Measurements from ENCODE around the gene BEAN1. TPM values are rescaled to one million over a fixed set of nuclear protein-coding genes. Genes with fewer than 3 reads are reported as not detected.
"Not testable (repeated sequence)": the region's sequence is repeated elsewhere in the genome, so short reads cannot be mapped to it uniquely, and the experiment has no call there.

The BEAN1 gene
- total RNA-seq, 1 experiment from 2014 or later, result 0.61 TPM

DNA sequence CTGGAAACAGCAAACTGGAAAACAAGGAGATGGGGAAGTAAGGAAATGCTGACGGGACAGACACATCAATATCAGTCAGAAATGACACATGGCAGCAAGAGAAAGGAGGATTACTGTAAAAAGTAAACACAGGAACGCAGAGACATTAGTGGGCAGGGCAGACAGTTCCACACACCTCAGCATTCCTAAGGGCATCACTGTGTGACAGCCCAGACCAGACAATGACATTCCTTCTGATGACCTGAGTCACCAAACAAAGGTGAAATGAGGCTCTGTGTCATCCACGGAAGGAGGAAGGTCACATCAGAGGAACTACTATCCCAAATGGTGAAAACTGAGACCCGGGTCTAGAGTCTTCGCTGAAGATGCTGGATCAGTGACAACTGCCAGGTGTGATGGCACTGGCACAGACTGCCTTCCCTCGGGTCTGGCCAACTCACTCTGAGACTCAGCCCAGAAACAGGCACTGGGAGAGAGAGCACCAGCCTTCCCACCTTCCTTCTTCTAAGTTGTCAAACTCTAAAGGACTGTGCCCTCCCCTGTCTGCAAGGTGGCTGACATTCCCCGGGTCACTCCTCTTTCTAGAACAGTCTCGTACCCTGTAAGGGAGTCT, 86.1 kb downstream of the BEAN1 start:
- H3K4me3 ChIP-seq (replicated peaks in 1 of 2; ENCODE audit: low read depth in 1 of 2, low read length in 2 of 2), result no peak overlapping the region
- DNase-seq (ENCODE audit: low read depth, low spot score) (no peak), ATAC-seq (no peak)
- no peak overlapping the region for H3K27ac ChIP-seq (ENCODE audit: low read depth, low read length)
- H3K36me3 ChIP-seq (ENCODE audit: control insufficient read depth in 1 of 2, insufficient read depth in 2 of 2, low read length in 2 of 2), result no peaks in the 10 kb centered on the region
- POLR2A ChIA-PET, result no interaction called here
- no peak overlapping the region for H3K9ac ChIP-seq (ENCODE audit: low read length)
- RAD21 ChIA-PET (ENCODE audit: low non-redundant PET in 1 of 2, low total read pairs in 2 of 2, uncharacterized antibody in 2 of 2, unreplicated experiment in 2 of 2), result no interaction called here
- H4K20me1 ChIP-seq (ENCODE audit: insufficient read depth), result no peaks in the 10 kb centered on the region; the same call in 1 of the 2 replicates
- CTCF ChIA-PET, result no interaction called here
- TF ChIP-seq SP1 (IDR thresholded peaks at IDR 0.05; ENCODE audit: low read depth), result no peak
- no peak for TF ChIP-seq POLR2AphosphoS5 (IDR thresholded peaks at IDR 0.05; ENCODE audit: low read depth, low read length)
- no peak for TF ChIP-seq ELF1 (IDR thresholded peaks at IDR 0.05; ENCODE audit: borderline replicate concordance, low read depth)
- TF ChIP-seq, protein P1, sequence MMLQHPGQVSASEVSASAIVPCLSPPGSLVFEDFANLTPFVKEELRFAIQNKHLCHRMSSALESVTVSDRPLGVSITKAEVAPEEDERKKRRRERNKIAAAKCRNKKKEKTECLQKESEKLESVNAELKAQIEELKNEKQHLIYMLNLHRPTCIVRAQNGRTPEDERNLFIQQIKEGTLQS (IDR thresholded peaks at IDR 0.05), result no peak
- TF ChIP-seq EZH2 (IDR thresholded peaks at IDR 0.05), result no peak
- no peak for TF ChIP-seq CBX3 (IDR thresholded peaks at IDR 0.05; ENCODE audit: low read depth)
- no peak for TF ChIP-seq CEBPB (IDR thresholded peaks at IDR 0.05; ENCODE audit: low read depth)
- TF ChIP-seq SIN3A (IDR thresholded peaks at IDR 0.05; ENCODE audit: low read depth), result no peak
- TF ChIP-seq JUND (IDR thresholded peaks at IDR 0.05), result no peak
- H2AFZ ChIP-seq (ENCODE audit: low read depth, low read length, poor library complexity, severe bottlenecking), result no peak overlapping the region
- BruUV-seq (replicated peaks), result no TSS peak
- H3K9me3 ChIP-seq (ENCODE audit: control insufficient read depth in 1 of 2, insufficient read depth in 1 of 2, low read depth in 1 of 2, low read length in 2 of 2), result no peaks in the 10 kb centered on the region
- no peaks in the 10 kb centered on the region for H3K27me3 ChIP-seq (ENCODE audit: insufficient read depth, low read length)
- H3K4me1 ChIP-seq (ENCODE audit: control insufficient read depth in 1 of 2, insufficient read depth in 2 of 2, low read length in 2 of 2), result peaks cover 57 to 73% of the 10 kb centered on the region in 2 experiments
- no peaks in the 10 kb centered on the region for H3K79me2 ChIP-seq (ENCODE audit: insufficient read depth, low read length)
- intact Hi-C loops (cut with micrococcal nuclease), result no loop called here
- peak overlapping the region; percentile 80 for H3K4me2 ChIP-seq (ENCODE audit: low read length)
- no peaks in the 10 kb centered on the region for H3K9me2 ChIP-seq (ENCODE audit: insufficient read depth)

- H3K27me3 ChIP-seq (ENCODE audit: insufficient read depth, low read length); H3K36me3 ChIP-seq (ENCODE audit: control insufficient read depth in 1 of 2, insufficient read depth in 2 of 2, low read length in 2 of 2); H3K4me3 ChIP-seq (replicated peaks in 1 of 2; ENCODE audit: low read depth in 1 of 2, low read length in 2 of 2); ATAC-seq; H3K27ac ChIP-seq (ENCODE audit: low read depth, low read length); H4K20me1 ChIP-seq (ENCODE audit: insufficient read depth); POLR2A ChIA-PET; H3K9ac ChIP-seq (ENCODE audit: low read length); H3K4me2 ChIP-seq (ENCODE audit: low read length); DNase-seq (ENCODE audit: low read depth, low spot score); H3K9me3 ChIP-seq (ENCODE audit: control insufficient read depth in 1 of 2, insufficient read depth in 1 of 2, low read depth in 1 of 2, low read length in 2 of 2); H3K9me2 ChIP-seq (ENCODE audit: insufficient read depth); H3K79me2 ChIP-seq (ENCODE audit: insufficient read depth, low read length); BruUV-seq (replicated peaks); RAD21 ChIA-PET (ENCODE audit: low non-redundant PET in 1 of 2, low total read pairs in 2 of 2, uncharacterized antibody in 2 of 2, unreplicated experiment in 2 of 2); CTCF ChIA-PET; intact Hi-C loops (cut with micrococcal nuclease); H2AFZ ChIP-seq (ENCODE audit: low read depth, low read length, poor library complexity, severe bottlenecking): not testable (repeated sequence)
- H3K4me1 ChIP-seq (ENCODE audit: control insufficient read depth in 1 of 2, insufficient read depth in 2 of 2, low read length in 2 of 2), result peaks cover 59 to 66% of the 10 kb centered on the region in 2 experiments
Measured at GRCh38 chr16:66514391-66514790, 87.3 kb downstream of the BEAN1 start.

DNA sequence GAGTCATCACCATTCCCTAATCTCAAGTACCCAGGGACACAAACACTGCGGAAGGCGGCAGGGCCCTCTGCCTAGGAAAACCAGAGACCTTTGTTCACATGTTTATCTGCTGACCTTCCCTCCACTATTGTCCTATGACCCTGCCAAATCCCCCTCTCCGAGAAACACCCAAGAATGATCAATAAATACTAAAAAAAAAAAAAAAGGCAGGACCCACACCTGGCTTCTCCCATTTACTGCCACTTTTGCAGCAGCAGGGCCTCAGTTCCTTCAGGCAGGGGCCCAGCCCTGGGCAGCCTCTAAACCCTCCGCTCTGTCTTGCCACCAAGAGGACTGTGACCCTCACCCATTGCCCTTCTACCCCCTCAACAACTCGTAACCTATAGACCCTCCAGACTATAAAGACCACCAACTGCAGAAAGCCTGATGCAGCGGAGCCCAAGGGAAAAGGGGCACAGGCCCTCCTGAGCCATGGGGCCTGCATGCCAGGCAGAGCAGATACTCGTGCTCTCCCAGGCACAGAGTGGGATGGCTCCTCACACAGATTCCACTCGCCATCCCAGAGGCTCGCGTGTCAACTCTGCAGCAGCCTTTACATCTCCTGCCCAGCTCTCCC, 88.0 kb downstream of the BEAN1 start:
- H3K4me1 ChIP-seq (ENCODE audit: control insufficient read depth in 1 of 2, insufficient read depth in 2 of 2, low read length in 2 of 2), result peaks cover 59 to 70% of the 10 kb centered on the region in 2 experiments
- H3K4me3 ChIP-seq (replicated peaks in 1 of 2; ENCODE audit: low read depth in 1 of 2, low read length in 2 of 2); H2AFZ ChIP-seq (ENCODE audit: low read depth, low read length, poor library complexity, severe bottlenecking); DNase-seq (ENCODE audit: low read depth, low spot score); H3K4me2 ChIP-seq (ENCODE audit: low read length); H3K27me3 ChIP-seq (ENCODE audit: insufficient read depth, low read length); H4K20me1 ChIP-seq (ENCODE audit: insufficient read depth); H3K79me2 ChIP-seq (ENCODE audit: insufficient read depth, low read length); H3K9ac ChIP-seq (ENCODE audit: low read length); BruUV-seq (replicated peaks); H3K27ac ChIP-seq (ENCODE audit: low read depth, low read length); intact Hi-C loops (cut with micrococcal nuclease); H3K9me3 ChIP-seq (ENCODE audit: control insufficient read depth in 1 of 2, insufficient read depth in 1 of 2, low read depth in 1 of 2, low read length in 2 of 2); ATAC-seq; POLR2A ChIA-PET; H3K36me3 ChIP-seq (ENCODE audit: control insufficient read depth in 1 of 2, insufficient read depth in 2 of 2, low read length in 2 of 2); H3K9me2 ChIP-seq (ENCODE audit: insufficient read depth): not testable (repeated sequence)
- ChIA-PET CTCF (interaction anchor here (0.6 to 1.3 kb wide), 6 partner anchors 38 to 239 kb away, joined by 3 to 12 read pairs (median 4); no protein-coding TSS in a partner anchor), RAD21 (ENCODE audit: low non-redundant PET in 1 of 2, low total read pairs in 2 of 2, uncharacterized antibody in 2 of 2, unreplicated experiment in 2 of 2) (interaction anchor here in 1 of 2 experiments (0.6 kb wide), 1 partner anchor 40 kb away, joined by 3 read pairs; no protein-coding TSS in a partner anchor)

All from HCT116 (cell line).